ENCODE data around the gene TMUB2. TPM values are rescaled to one million over a fixed set of nuclear protein-coding genes. Genes with fewer than 3 reads are reported as not detected.

Gene TMUB2
- total RNA-seq, 1 donor from 2014 or later: 34.9 TPM

DNA sequence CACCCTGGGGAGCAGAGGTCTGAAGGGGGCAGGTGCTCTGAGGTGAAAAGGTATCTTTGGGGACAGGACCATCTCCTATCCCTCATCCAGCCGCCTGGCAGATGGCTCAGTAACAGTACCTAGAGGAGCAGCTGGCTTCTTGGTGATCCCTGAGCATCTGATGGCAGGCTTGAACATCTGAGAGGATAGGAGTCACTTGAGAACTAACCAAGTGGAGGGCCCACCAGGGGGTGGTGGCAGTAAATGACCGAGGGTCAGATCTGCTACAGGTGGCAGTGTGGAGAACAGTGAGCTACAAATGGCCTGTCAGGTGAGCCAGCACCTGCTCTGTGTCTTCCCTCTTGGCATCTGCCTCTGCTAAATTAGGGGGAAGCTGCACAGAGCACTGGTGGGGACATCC, 31.3 kb upstream of the TMUB2 start:
- DNase-seq (ENCODE audit: extremely low spot score in 2 of 2): no peak
- TF ChIP-seq POLR2A (IDR thresholded peaks at IDR 0.05) (no peak), POLR2AphosphoS5 (IDR thresholded peaks at IDR 0.05; ENCODE audit: insufficient read depth in 1 of 2, low read depth in 1 of 2) (no peak)
- TF ChIP-seq, protein P1, sequence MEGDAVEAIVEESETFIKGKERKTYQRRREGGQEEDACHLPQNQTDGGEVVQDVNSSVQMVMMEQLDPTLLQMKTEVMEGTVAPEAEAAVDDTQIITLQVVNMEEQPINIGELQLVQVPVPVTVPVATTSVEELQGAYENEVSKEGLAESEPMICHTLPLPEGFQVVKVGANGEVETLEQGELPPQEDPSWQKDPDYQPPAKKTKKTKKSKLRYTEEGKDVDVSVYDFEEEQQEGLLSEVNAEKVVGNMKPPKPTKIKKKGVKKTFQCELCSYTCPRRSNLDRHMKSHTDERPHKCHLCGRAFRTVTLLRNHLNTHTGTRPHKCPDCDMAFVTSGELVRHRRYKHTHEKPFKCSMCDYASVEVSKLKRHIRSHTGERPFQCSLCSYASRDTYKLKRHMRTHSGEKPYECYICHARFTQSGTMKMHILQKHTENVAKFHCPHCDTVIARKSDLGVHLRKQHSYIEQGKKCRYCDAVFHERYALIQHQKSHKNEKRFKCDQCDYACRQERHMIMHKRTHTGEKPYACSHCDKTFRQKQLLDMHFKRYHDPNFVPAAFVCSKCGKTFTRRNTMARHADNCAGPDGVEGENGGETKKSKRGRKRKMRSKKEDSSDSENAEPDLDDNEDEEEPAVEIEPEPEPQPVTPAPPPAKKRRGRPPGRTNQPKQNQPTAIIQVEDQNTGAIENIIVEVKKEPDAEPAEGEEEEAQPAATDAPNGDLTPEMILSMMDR (IDR thresholded peaks at IDR 0.05): no peak
- Histone ChIP-seq H3K9me3 (no peaks in the 10 kb centered on the region), H3K4me3 (no peak overlapping the region), H3K4me1 (no peaks in the 10 kb centered on the region), H3K36me3 (no peaks in the 10 kb centered on the region), H3K27ac (no peak overlapping the region), H3K27me3 (no peaks in the 10 kb centered on the region)
- intact Hi-C loops (cut with DNase I): no loop called here

DNA sequence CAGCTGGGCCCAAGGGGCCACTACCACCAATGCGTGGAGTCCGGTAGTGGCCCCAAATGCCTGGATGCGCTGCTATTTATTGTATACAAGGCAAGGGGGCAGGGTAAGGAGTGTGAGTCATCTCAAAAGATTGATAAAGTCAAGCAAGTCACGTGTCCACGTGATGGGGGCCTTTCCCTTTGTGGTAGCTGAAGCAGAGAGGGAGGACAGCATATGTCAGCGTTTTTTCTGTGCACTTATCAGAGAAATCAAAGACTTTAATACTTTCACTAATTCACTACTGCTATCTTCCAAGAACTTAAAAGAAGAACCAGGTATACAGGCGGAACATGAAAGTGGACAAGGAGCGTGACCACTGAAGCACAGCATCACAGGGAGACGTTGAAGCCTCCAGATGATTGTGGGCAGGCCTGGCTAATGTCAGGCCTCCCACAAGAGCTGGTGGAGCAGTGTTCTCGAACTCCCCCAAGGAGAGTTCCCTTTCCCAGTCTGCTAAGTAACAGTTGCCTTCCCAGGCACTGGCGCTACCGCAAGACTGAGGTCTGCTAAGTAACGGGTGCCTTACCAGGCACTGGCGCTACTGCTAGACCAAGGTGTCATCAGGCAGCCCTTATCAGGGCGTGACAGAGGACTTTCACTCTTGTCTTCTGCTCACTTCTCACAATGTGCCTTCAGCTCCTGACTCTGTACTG, 27.1 kb upstream of the TMUB2 start:
- H3K27ac ChIP-seq: no peak overlapping the region
- no peak overlapping the region for H3K4me3 ChIP-seq
- intact Hi-C loops (cut with DNase I): loop anchor here (10.0 kb wide), 1 partner anchor 215 kb away; the partner anchor contains the start of gene PPY
- no peaks in the 10 kb centered on the region for H3K27me3 ChIP-seq
- TF ChIP-seq POLR2AphosphoS5 (IDR thresholded peaks at IDR 0.05; ENCODE audit: insufficient read depth in 1 of 2, low read depth in 1 of 2) (no peak), POLR2A (IDR thresholded peaks at IDR 0.05) (no peak)
- TF ChIP-seq, protein P1 (IDR thresholded peaks at IDR 0.05): no peak
- no peaks in the 10 kb centered on the region for H3K36me3 ChIP-seq
- no peak for DNase-seq (ENCODE audit: extremely low spot score in 2 of 2)
- no peaks in the 10 kb centered on the region for H3K4me1 ChIP-seq
- H3K9me3 ChIP-seq: no peaks in the 10 kb centered on the region

DNA sequence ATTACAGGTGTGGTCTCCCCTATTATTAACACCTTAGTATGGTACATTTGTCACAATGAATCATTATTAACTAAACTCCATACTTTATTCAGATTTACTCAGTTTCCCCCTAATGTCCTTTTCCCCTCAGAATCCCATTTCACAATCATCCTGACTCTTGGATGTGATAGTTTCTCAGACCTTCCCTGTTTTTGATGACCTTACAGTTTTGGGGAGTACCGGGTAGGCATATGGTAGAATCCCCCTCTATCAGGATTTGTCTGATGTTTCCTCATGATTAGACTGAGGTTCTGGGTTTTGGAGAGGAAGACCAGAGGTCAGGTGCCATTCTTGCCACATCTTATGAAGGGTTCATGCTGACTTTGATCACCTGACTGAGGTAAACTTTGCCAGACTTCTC, 22.3 kb upstream of the TMUB2 start:
- Histone ChIP-seq H3K4me1 (no peaks in the 10 kb centered on the region), H3K4me3 (no peak overlapping the region), H3K27me3 (no peaks in the 10 kb centered on the region), H3K27ac (no peak overlapping the region), H3K9me3 (no peaks in the 10 kb centered on the region), H3K36me3 (no peaks in the 10 kb centered on the region)
- intact Hi-C loops (cut with DNase I): loop anchor here (10.0 kb wide), 1 partner anchor 220 kb away; the partner anchor contains the start of gene PPY
- TF ChIP-seq POLR2A (IDR thresholded peaks at IDR 0.05) (no peak), POLR2AphosphoS5 (IDR thresholded peaks at IDR 0.05; ENCODE audit: insufficient read depth in 1 of 2, low read depth in 1 of 2) (no peak)
- TF ChIP-seq, protein P1 (IDR thresholded peaks at IDR 0.05): no peak
- DNase-seq (ENCODE audit: extremely low spot score in 2 of 2): no peak

DNA sequence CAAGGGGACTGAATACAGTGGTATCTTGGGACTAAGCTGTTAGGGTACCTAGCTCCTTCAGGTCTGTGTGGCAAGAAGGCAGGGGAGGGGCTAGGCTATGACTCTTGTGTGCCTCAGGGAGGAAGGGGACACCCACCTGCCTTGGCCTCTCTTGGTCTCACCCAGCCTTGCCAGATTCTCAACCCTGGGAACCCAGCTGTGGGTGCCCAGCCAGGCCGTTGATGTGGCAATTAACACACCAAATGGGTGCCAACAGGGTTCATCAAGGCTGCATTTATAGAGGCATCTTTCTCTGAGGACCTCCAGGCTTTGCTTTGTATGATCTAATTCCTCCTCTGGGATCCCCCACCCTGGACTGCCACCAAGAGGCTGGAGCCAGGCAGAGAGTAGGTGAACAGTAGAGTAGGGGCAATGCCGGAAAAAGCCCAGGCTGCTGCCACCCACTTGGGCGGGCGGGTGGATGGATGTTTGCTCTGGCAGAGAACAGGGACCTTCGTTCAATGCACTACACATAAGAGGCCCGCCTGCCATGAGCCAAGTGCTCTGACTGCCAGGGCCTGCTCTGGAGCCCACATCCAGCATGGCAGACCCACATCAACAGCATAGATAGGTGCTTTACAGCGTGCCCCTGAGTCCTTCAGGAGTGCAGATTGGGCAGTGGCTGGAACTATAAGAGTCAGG, 19.5 kb upstream of the TMUB2 start:
- no peak for DNase-seq (ENCODE audit: extremely low spot score in 2 of 2)
- intact Hi-C loops (cut with DNase I): loop anchor here (10.0 kb wide), 1 partner anchor 223 kb away; the partner anchor contains the start of gene PPY

More for the DNA sequence above, 19.5 kb upstream of the TMUB2 start:
- Histone ChIP-seq H3K4me1 (peaks cover 9% of the 10 kb centered on the region), H3K9me3 (no peaks in the 10 kb centered on the region), H3K36me3 (no peaks in the 10 kb centered on the region), H3K27ac (no peak overlapping the region), H3K27me3 (no peaks in the 10 kb centered on the region), H3K4me3 (no peak overlapping the region)
- TF ChIP-seq POLR2A (IDR thresholded peaks at IDR 0.05) (no peak), POLR2AphosphoS5 (IDR thresholded peaks at IDR 0.05; ENCODE audit: insufficient read depth in 1 of 2, low read depth in 1 of 2) (no peak)
- TF ChIP-seq, protein P1 (IDR thresholded peaks at IDR 0.05): no peak

All from vagina (tissue), 2 donors.